Fibroblast of pulmonary artery (primary cell): Measurements from ENCODE around the gene MGMT.

Experiments
- DNase-seq: peaks from one replicate; pipeline ENCODE4 v3.0.0-alpha.2; 2010; ENCODE audit warnings: low read depth
- H3K4me3 ChIP-seq: replicated peaks from 2 replicates; pipeline ENCODE4 v1.5.1; 2011; ENCODE audit warnings: low read depth, mild to moderate bottlenecking, control low read depth, low read length, moderate library complexity
- TF ChIP-seq, protein P1 (sequence below): IDR thresholded peaks from 2 replicates; pipeline ENCODE4 v1.5.1; 2011; ENCODE audit warnings: mild to moderate bottlenecking, control low read depth, low read length, inconsistent platforms; ENCODE audit errors: missing control alignments

The MGMT gene

DNA sequence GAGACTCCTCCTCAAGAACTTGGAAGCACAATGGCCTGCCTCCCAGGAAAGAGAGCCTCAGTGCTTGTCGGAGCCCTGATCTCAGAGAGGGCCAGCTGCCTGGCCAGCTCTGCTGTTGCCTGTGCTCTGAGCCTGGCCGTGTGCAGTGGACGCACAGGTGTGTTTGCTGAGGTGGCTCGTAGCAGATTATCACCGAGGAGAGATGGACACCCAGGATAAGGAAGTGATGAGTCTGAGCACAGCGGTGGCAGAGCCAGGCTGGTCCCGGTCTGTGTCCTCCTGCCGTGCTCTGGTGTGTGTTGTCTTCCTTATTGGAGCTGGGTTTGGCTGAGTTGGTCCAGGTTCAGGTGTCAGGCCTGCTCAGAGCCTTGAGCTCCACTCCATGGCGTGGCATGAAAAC, 288.6 kb downstream of the MGMT start:
- no peak overlapping the region for H3K4me3 ChIP-seq
- no peak for DNase-seq

DNA sequence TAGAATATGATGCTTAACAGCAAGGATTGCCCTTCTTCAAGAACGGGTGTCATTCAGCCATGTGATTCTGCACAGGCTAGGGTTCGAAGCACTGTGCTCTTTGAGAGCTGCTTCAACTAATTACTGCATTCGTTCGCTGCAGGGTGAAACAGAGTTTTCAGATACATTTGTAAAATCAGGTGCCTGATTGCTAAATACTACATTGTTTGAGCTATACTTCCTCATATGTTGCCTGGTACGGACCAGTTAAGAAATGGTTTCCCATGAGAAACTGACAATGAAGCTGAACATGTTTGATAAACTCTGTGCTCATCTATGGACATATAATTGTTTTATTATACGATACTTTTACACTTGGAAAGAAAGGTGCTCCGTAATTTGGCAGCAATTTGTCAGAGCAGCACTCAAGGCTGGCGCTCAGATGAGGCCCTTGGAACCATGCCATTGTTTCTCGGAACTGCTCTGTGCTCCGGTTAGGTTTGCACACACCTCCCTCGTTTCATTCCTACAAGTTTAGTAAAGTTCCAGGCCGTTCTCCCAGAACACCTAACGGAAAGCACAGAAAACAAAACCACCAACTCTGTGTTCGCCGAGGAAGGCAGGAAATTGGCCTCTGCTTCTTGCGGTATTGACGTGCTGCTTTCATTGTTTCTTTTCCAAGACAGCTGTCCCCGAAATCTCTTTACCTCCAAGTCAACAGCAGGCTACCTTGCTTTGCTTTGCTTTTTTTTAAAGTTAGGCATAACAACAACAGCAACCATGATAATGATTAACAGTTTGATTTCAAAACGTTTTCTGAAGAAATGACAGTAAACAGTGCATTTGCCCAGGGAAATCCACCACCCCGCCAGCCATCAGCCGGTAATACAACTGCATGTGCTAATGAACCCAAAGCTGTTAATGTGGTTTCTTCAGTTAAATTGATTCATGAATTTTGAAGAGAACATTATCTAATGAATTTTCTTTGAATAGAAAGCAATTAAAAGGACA, 290.2 kb downstream of the MGMT start:
- peak overlapping the region; percentile 24 for H3K4me3 ChIP-seq
- DNase-seq = peak; percentile 40

More for the DNA sequence above, 288.6 kb downstream of the MGMT start:
- TF ChIP-seq, protein P1, sequence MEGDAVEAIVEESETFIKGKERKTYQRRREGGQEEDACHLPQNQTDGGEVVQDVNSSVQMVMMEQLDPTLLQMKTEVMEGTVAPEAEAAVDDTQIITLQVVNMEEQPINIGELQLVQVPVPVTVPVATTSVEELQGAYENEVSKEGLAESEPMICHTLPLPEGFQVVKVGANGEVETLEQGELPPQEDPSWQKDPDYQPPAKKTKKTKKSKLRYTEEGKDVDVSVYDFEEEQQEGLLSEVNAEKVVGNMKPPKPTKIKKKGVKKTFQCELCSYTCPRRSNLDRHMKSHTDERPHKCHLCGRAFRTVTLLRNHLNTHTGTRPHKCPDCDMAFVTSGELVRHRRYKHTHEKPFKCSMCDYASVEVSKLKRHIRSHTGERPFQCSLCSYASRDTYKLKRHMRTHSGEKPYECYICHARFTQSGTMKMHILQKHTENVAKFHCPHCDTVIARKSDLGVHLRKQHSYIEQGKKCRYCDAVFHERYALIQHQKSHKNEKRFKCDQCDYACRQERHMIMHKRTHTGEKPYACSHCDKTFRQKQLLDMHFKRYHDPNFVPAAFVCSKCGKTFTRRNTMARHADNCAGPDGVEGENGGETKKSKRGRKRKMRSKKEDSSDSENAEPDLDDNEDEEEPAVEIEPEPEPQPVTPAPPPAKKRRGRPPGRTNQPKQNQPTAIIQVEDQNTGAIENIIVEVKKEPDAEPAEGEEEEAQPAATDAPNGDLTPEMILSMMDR = no peak

DNA sequence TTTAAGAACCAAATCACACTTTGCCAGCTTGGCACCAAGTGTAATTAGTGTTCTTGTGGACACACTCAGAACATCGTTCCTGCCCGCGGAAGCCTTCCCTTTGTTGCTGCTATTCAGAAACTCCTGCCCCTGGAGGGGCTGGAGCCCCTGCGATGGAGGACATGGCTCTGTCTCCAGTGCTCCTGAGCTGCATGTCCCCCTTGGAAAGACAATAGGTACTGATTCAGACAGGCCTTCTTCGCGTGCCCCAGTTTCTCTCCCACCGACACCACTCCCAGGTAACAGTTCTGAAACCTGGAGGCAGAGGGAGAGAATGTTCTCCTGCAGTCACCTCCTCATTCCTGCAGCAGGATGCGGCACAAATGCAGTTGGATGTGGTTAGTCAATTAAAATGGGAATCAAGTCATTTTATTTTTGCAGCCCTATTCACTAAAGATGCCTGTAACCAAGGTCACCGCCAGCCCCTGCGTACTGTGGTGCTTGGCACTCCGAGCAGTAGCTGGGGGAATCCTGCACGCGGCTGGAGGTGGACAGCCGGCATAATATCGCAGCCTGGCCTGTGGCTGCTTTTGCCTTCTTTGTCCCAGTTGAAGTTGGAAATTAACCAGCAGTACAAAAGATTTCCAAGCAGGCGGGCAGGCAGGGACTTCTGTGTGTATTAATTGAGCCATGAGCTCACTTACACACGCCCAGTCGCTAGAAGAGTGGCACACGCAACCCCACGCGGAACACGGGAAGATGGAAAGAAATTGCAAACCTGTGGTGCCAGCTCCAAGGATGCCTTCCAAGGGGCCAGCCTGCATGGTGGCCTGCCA, 291.4 kb downstream of the MGMT start:
- H3K4me3 ChIP-seq = no peak overlapping the region
- DNase-seq = no peak
- TF ChIP-seq, protein P1 = no peak

More for the DNA sequence above, 290.2 kb downstream of the MGMT start:
- TF ChIP-seq, protein P1 = no peak

DNA sequence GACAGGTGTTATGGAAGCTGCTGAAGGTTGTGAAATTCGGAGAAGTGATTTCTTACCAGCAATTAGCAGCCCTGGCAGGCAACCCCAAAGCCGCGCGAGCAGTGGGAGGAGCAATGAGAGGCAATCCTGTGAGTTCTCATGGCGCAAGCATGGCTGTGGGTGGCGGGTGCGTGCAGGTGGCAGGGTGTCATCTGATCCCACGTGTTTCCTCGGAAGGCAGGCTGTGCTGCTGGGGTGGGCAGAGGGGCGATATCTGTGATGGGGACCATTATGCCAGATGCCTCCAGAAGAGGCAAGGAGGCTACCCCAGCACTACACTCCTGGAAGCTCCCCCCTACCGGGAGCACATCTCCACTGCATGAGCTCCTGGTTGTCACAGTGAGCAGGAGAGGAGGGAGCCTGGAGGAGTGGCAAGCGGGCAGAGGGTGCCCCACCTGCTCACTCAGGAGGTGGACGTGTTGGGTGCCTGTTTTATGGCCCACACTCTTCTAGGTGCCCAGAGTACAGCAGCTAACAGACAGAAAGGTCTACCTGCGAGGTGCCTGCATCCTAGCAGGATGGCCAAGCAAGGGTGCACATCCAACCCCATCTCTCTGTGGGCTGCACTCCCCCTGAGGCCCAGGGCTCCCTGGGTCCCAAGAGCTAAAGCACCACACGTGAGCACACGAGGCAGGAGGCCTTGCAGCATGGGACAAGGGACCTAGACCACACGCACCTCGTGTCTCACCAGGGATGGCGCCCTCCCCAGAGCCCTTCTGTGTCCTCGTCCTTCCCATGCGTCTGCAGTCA, 292.4 kb downstream of the MGMT start:
- TF ChIP-seq, protein P1 = no peak
- no peak overlapping the region for H3K4me3 ChIP-seq
- no peak for DNase-seq

DNA sequence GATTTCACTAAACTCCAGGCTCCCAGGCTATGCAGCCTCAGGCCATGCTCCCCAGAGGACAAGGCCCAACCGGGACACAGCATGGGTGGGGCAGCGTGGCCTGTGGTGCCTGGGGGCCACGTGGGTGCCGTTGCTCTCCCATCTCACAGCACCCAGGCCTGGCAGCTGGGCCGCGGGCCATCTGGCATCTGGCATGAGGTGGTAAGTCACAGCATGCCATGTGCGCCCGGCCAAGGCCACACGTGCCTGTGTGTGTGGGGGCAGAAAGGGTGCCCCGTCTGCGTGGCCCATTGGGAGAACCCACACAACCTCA, 292.9 kb downstream of the MGMT start:
- TF ChIP-seq, protein P1 = no peak
- H3K4me3 ChIP-seq = no peak overlapping the region
- no peak for DNase-seq

DNA sequence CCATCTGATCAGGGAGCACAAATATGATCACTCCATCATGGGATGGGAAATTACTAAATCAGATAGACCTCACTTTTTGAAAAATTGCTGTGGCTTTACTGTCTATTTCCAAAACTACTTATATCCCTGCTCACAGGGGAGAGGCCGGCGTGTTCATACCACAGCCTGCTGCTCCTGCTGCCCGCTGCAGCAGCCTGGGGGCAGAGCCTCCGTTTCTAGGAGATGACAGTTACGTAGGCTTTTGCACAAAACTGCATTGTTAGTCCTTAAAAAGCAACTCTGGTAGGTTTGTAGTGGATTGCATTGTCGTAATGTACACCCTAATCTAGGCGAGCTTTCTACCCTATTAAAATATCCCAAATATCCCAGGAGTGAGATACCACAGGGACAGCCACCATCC, 293.4 kb downstream of the MGMT start:
- no peak overlapping the region for H3K4me3 ChIP-seq
- TF ChIP-seq, protein P1 = no peak
- no peak for DNase-seq
